ENCODE results near the gene ACADS. TPM values are rescaled to one million over a fixed set of nuclear protein-coding genes. Genes with fewer than 3 reads are reported as not detected.

The ACADS gene
- total and polyA plus RNA-seq, 2 experiments from 2014 or later = 53.5 to 66.8 TPM

GRCh38 chr12:120784804-120785203 is 59.2 kb downstream of the ACADS start:
- Histone ChIP-seq H3K9me3 (ENCODE audit: low read depth) (no peaks in the 10 kb centered on the region), H3K4me3 (no peak overlapping the region), H3K79me2 (peaks cover 15% of the 10 kb centered on the region), H3K27ac (no peak overlapping the region), H3K36me3 (replicated peaks; ENCODE audit: insufficient read depth, low read depth) (no peaks in the 10 kb centered on the region), H3K9me2 (replicated peaks; ENCODE audit: insufficient read depth) (no peaks in the 10 kb centered on the region), H2AFZ (no peak overlapping the region), H3K4me1 (ENCODE audit: insufficient read depth) (no peaks in the 10 kb centered on the region), H4K20me1 (ENCODE audit: insufficient read depth, poor library complexity, severe bottlenecking) (no peaks in the 10 kb centered on the region), H3K4me2 (no peak overlapping the region), H3K27me3 (no peaks in the 10 kb centered on the region)
- DNase-seq (ENCODE audit: low spot score) = no peak
- 91% methylated on average over 3 of the region's 3 CpGs for WGBS (ENCODE audit: low lambda C conversion rate, missing lambda C conversion rate)
- TF ChIP-seq CTCF (IDR thresholded peaks at IDR 0.05; ENCODE audit: poor library complexity) (no peak), EZH2 (IDR thresholded peaks at IDR 0.05; ENCODE audit: borderline replicate concordance) (no peak), EZH2phosphoT487 (IDR thresholded peaks at IDR 0.05; ENCODE audit: low read depth, severe bottlenecking, unreplicated experiment) (no peak)

GRCh38 chr12:120787889-120788288 is 62.3 kb downstream of the ACADS start:
- Histone ChIP-seq H3K27ac (no peak overlapping the region), H3K27me3 (no peaks in the 10 kb centered on the region), H3K4me1 (ENCODE audit: insufficient read depth) (no peaks in the 10 kb centered on the region), H3K9me3 (ENCODE audit: low read depth) (no peaks in the 10 kb centered on the region), H2AFZ (no peak overlapping the region), H3K4me2 (no peak overlapping the region), H3K36me3 (replicated peaks; ENCODE audit: insufficient read depth, low read depth) (no peaks in the 10 kb centered on the region), H4K20me1 (ENCODE audit: insufficient read depth, poor library complexity, severe bottlenecking) (no peaks in the 10 kb centered on the region), H3K9me2 (replicated peaks; ENCODE audit: insufficient read depth) (no peaks in the 10 kb centered on the region), H3K4me3 (no peak overlapping the region), H3K79me2 (peaks cover 18% of the 10 kb centered on the region)
- no peak for TF ChIP-seq EZH2 (IDR thresholded peaks at IDR 0.05; ENCODE audit: borderline replicate concordance)
- no peak for DNase-seq (ENCODE audit: low spot score)
- 96% methylated on average over 3 of the region's 3 CpGs for WGBS (ENCODE audit: low lambda C conversion rate, missing lambda C conversion rate)

Other genes with a start within 250 kb of the ACADS start
- 383 and 418 TPM in 2 replicates for gene DYNLL1, start 229.7 kb upstream of the ACADS start, total RNA-seq
- gene DYNLL1, start 229.7 kb upstream of the ACADS start, polyA plus RNA-seq = 630 and 641 TPM in 2 replicates
- 37.0 and 41.0 TPM in 2 replicates for gene COQ5, start 196.7 kb upstream of the ACADS start, total RNA-seq
- 38.7 and 40.7 TPM in 2 replicates for gene COQ5, start 196.7 kb upstream of the ACADS start, polyA plus RNA-seq
- gene RNF10, start 191.5 kb upstream of the ACADS start, total RNA-seq = 48.5 and 83.9 TPM in 2 replicates
- 128 and 142 TPM in 2 replicates for gene RNF10, start 191.5 kb upstream of the ACADS start, polyA plus RNA-seq
- 29.3 and 34.0 TPM in 2 replicates for gene POP5, start 144.4 kb upstream of the ACADS start, total RNA-seq
- 51.1 and 54.0 TPM in 2 replicates for gene POP5, start 144.4 kb upstream of the ACADS start, polyA plus RNA-seq
- 1.5 TPM in 1 of 2 replicates, not detected in the other for gene CABP1, start 85.2 kb upstream of the ACADS start, total RNA-seq
- 0.74 TPM in 1 of 2 replicates, not detected in the other for gene CABP1, start 85.2 kb upstream of the ACADS start, polyA plus RNA-seq
- gene MLEC, start 38.7 kb upstream of the ACADS start, total RNA-seq = 132 and 135 TPM in 2 replicates
- 210 and 227 TPM in 2 replicates for gene MLEC, start 38.7 kb upstream of the ACADS start, polyA plus RNA-seq
- 24.7 and 26.0 TPM in 2 replicates for gene UNC119B, start 15.4 kb upstream of the ACADS start, total RNA-seq
- 5.2 and 10.9 TPM in 2 replicates for gene UNC119B, start 15.4 kb upstream of the ACADS start, polyA plus RNA-seq
- gene SPPL3, start 178.5 kb downstream of the ACADS start, total RNA-seq = 20.0 and 28.9 TPM in 2 replicates
- gene SPPL3, start 178.5 kb downstream of the ACADS start, polyA plus RNA-seq = 67.3 and 67.5 TPM in 2 replicates

Data from hepatocyte (in vitro differentiated cells).